Measurements from ENCODE around the gene RAB23. TPM values are rescaled to one million over a fixed set of nuclear protein-coding genes. Genes with fewer than 3 reads are reported as not detected.

Gene RAB23
- total RNA-seq, 3 donors from 2014 or later = 10.4 to 11.7 (median 10.8) TPM

DNA sequence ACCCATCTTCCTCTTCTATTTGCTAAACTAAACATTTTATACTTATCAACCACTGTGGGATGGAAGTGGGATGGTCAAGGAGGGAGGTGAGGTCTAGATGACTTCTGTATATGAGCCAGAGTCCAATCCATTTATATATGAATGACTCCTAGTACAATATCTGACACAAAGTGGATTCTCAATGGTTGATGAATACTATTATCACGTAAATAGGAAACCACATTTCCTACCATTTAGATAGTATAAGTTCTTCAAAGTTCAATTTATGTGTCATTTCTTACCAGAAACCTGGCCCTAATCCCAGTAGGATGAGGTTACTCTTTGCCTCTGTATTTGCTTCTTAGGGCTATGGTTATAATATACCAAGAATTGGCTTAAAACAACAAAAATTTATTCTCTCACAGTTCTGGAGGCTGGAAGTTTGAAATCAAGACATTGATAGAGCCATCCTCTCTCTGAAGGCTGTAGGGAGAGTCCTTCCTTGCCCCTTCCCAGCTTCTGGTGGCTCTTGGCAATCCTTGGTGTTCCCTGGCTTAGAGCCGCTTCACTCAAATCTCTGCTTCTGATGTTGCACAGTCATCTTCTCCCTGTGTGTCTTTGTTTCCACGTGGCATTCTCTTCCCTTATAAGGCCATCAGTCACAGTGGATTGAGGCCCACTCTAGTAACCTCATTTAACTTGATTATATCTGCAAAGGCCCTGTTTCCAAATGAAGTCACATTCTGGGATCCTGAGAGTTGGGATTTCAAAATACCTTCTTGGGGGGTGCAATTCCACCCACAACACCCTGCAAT lies 41.0 kb upstream of the RAB23 start:
- Histone ChIP-seq H3K27me3 (no peaks in the 10 kb centered on the region), H3K4me3 (no peak overlapping the region), H3K9me3 (no peaks in the 10 kb centered on the region), H3K27ac (peak overlapping the region; percentile 2 to 55), H3K4me1 (no peaks in the 10 kb centered on the region), H3K36me3 (no peaks in the 10 kb centered on the region)
- TF ChIP-seq POLR2A (IDR thresholded peaks at IDR 0.05) = no peak
- no peak for TF ChIP-seq POLR2AphosphoS5 (IDR thresholded peaks at IDR 0.05)
- TF ChIP-seq, protein P1, sequence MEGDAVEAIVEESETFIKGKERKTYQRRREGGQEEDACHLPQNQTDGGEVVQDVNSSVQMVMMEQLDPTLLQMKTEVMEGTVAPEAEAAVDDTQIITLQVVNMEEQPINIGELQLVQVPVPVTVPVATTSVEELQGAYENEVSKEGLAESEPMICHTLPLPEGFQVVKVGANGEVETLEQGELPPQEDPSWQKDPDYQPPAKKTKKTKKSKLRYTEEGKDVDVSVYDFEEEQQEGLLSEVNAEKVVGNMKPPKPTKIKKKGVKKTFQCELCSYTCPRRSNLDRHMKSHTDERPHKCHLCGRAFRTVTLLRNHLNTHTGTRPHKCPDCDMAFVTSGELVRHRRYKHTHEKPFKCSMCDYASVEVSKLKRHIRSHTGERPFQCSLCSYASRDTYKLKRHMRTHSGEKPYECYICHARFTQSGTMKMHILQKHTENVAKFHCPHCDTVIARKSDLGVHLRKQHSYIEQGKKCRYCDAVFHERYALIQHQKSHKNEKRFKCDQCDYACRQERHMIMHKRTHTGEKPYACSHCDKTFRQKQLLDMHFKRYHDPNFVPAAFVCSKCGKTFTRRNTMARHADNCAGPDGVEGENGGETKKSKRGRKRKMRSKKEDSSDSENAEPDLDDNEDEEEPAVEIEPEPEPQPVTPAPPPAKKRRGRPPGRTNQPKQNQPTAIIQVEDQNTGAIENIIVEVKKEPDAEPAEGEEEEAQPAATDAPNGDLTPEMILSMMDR (IDR thresholded peaks at IDR 0.05) = no peak
- DNase-seq (ENCODE audit: low spot score in 2 of 2) = no peak
- intact Hi-C loops (cut with DNase I; ENCODE audit: low total_unique reads) = no loop called here

DNA sequence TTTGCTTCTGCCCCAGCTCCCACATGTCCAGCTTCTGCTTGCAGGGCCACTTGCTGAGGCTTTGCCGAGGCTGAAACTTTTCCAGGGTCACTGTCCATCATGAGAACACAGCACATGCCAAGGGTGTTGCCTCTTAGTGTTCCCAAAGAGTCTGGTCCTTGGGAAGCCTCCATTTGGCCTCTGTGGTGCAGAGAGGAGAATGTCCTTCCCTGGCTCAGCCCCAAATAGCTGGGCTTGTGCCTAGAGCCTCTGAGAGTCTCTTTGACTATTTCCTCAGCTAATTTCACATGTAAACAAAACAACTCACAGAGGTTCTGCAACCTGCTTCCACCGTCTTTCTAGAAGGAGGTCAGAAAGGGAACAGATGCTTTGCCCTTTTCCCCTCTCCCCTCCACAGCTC lies 40.4 kb upstream of the RAB23 start:
- Histone ChIP-seq H3K4me1 (no peaks in the 10 kb centered on the region), H3K27ac (peak overlapping the region in 1 of 2 donors; percentile 55), H3K27me3 (no peaks in the 10 kb centered on the region), H3K4me3 (no peak overlapping the region), H3K36me3 (no peaks in the 10 kb centered on the region), H3K9me3 (no peaks in the 10 kb centered on the region)
- intact Hi-C loops (cut with DNase I; ENCODE audit: low total_unique reads) = no loop called here
- DNase-seq (ENCODE audit: low spot score in 2 of 2) = peak in 1 of 2 donors; percentile 19
- TF ChIP-seq, protein P1 (IDR thresholded peaks at IDR 0.05) = no peak
- TF ChIP-seq POLR2AphosphoS5 (IDR thresholded peaks at IDR 0.05) = peak in 1 of 3 donors; percentile 47

DNA sequence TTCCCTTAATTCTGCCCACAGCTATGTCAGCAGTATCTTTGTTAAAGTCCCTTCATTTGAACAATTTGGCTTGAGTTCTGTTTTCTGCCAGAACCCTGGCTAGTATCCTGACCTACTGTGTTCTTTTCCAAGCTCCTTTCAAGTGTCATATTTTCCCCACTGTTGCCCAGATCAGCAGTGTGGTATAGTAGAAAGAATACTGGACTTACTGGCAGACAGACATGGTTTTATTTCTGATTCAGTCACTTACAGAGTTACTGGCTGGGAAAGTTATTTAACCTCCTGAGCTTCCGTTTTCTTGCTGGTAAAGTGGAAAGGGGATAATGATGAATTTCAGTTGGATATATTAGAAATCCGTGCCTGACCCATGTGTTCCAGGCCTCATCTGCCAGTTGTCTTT lies 39.8 kb upstream of the RAB23 start:
- Histone ChIP-seq H3K27me3 (no peaks in the 10 kb centered on the region), H3K4me3 (no peak overlapping the region), H3K27ac (no peak overlapping the region), H3K4me1 (no peaks in the 10 kb centered on the region), H3K9me3 (no peaks in the 10 kb centered on the region), H3K36me3 (no peaks in the 10 kb centered on the region)
- TF ChIP-seq, protein P1 (IDR thresholded peaks at IDR 0.05) = no peak
- no peak for TF ChIP-seq POLR2AphosphoS5 (IDR thresholded peaks at IDR 0.05)
- TF ChIP-seq POLR2A (IDR thresholded peaks at IDR 0.05) = no peak
- intact Hi-C loops (cut with DNase I; ENCODE audit: low total_unique reads) = no loop called here
- no peak for DNase-seq (ENCODE audit: low spot score in 2 of 2)

DNA sequence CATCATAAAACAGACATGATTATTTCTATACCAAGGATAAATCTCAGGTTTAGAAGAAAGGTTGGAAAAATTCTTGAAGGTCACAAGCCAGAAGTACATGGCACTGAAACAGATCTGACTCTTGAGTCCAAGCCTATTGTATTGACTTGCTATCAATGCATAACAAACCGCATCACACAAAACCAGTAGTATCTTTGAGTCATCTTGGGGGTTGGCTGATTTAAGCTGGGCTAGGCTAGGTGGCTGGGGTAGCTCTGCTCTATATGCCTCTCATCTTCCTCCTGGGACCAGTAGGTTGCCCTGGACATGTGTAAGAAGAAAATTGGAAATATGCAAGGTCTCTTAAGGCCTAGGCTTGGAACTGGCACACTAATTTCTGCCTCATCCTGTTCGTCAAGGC lies 37.0 kb upstream of the RAB23 start:
- no peaks in the 10 kb centered on the region for H3K4me1 ChIP-seq
- intact Hi-C loops (cut with DNase I; ENCODE audit: low total_unique reads) = no loop called here

More for the DNA sequence above, 37.0 kb upstream of the RAB23 start:
- TF ChIP-seq POLR2AphosphoS5 (IDR thresholded peaks at IDR 0.05) (no peak), POLR2A (IDR thresholded peaks at IDR 0.05) (no peak)
- TF ChIP-seq, protein P1 (IDR thresholded peaks at IDR 0.05) = no peak
- Histone ChIP-seq H3K9me3 (no peaks in the 10 kb centered on the region), H3K27ac (peak overlapping the region; percentile 68 to 84), H3K4me3 (no peak overlapping the region), H3K27me3 (no peaks in the 10 kb centered on the region), H3K36me3 (no peaks in the 10 kb centered on the region)
- DNase-seq (ENCODE audit: low spot score in 2 of 2) = no peak
